ENCODE measurements around the gene RBBP9. TPM values are rescaled to one million over a fixed set of nuclear protein-coding genes. Genes with fewer than 3 reads are reported as not detected.
"Not testable (repeated sequence)": the region's sequence is repeated elsewhere in the genome, so short reads cannot be mapped to it uniquely, and the experiment has no call there.

RBBP9 gene
- total RNA-seq, 1 donor from 2014 or later: 14.2 TPM

GRCh38 chr20:18506744-18507143 is 9.7 kb upstream of the RBBP9 start:
- peaks cover 26% of the 10 kb centered on the region for H3K4me1 Mint-ChIP-seq (ENCODE audit: low read depth)
- H3K27me3 Mint-ChIP-seq (ENCODE audit: low read depth): peaks cover 2% of the 10 kb centered on the region
- TF ChIP-seq CTCF (IDR thresholded peaks at IDR 0.05): no peak
- H3K36me3 Mint-ChIP-seq (ENCODE audit: low read depth): peaks cover 9% of the 10 kb centered on the region
- H3K9me3 Mint-ChIP-seq (ENCODE audit: low read depth): no peaks in the 10 kb centered on the region
- H3K27ac Mint-ChIP-seq (ENCODE audit: unreplicated experiment): peak overlapping the region; percentile 100
- H3K4me3 Mint-ChIP-seq (ENCODE audit: unreplicated experiment): peak overlapping the region; percentile 100
- no peak for DNase-seq (ENCODE audit: low spot score)

GRCh38 chr20:18504479-18505060 is 7.5 kb upstream of the RBBP9 start:
- no peak overlapping the region for H3K4me3 Mint-ChIP-seq (ENCODE audit: unreplicated experiment)
- peaks cover 2% of the 10 kb centered on the region for H3K27me3 Mint-ChIP-seq (ENCODE audit: low read depth)
- TF ChIP-seq CTCF (IDR thresholded peaks at IDR 0.05): no peak
- peaks cover 23% of the 10 kb centered on the region for H3K4me1 Mint-ChIP-seq (ENCODE audit: low read depth)
- H3K36me3 Mint-ChIP-seq (ENCODE audit: low read depth): peaks cover 1% of the 10 kb centered on the region
- H3K27ac Mint-ChIP-seq (ENCODE audit: unreplicated experiment): no peak overlapping the region
- no peak for DNase-seq (ENCODE audit: low spot score)
- no peaks in the 10 kb centered on the region for H3K9me3 Mint-ChIP-seq (ENCODE audit: low read depth)

- H3K4me1 Mint-ChIP-seq (ENCODE audit: low read depth); H3K36me3 Mint-ChIP-seq (ENCODE audit: low read depth); H3K9me3 Mint-ChIP-seq (ENCODE audit: low read depth); H3K27me3 Mint-ChIP-seq (ENCODE audit: low read depth); H3K4me3 Mint-ChIP-seq (ENCODE audit: unreplicated experiment); H3K27ac Mint-ChIP-seq (ENCODE audit: unreplicated experiment); DNase-seq (ENCODE audit: low spot score): not testable (repeated sequence)
Observed at GRCh38 chr20:18501672-18502071, 4.6 kb upstream of the RBBP9 start.

GRCh38 chr20:18497603-18498002 is 578 bp upstream of the RBBP9 start:
- TF ChIP-seq CTCF (IDR thresholded peaks at IDR 0.05): no peak
- Mint-ChIP-seq H3K27me3 (ENCODE audit: low read depth) (peaks cover 2% of the 10 kb centered on the region), H3K27ac (ENCODE audit: unreplicated experiment) (peak overlapping the region; percentile 90)

GRCh38 chr20:18496042-18496441 is 983 bp downstream of the RBBP9 start:
- H3K4me3 Mint-ChIP-seq (ENCODE audit: unreplicated experiment): peak overlapping the region; percentile 99
- H3K9me3 Mint-ChIP-seq (ENCODE audit: low read depth): no peaks in the 10 kb centered on the region
- peaks cover 14% of the 10 kb centered on the region for H3K4me1 Mint-ChIP-seq (ENCODE audit: low read depth)
- H3K36me3 Mint-ChIP-seq (ENCODE audit: low read depth): peaks cover 2% of the 10 kb centered on the region
- TF ChIP-seq CTCF (IDR thresholded peaks at IDR 0.05): no peak
- H3K27ac Mint-ChIP-seq (ENCODE audit: unreplicated experiment): peak overlapping the region; percentile 8
- DNase-seq (ENCODE audit: low spot score): no peak
- no peaks in the 10 kb centered on the region for H3K27me3 Mint-ChIP-seq (ENCODE audit: low read depth)

More at GRCh38 chr20:18497603-18498002, 578 bp upstream of the RBBP9 start:
- H3K4me3 Mint-ChIP-seq (ENCODE audit: unreplicated experiment): no peak overlapping the region
- H3K9me3 Mint-ChIP-seq (ENCODE audit: low read depth): no peaks in the 10 kb centered on the region
- no peaks in the 10 kb centered on the region for H3K36me3 Mint-ChIP-seq (ENCODE audit: low read depth)
- DNase-seq (ENCODE audit: low spot score): no peak
- peaks cover 14% of the 10 kb centered on the region for H3K4me1 Mint-ChIP-seq (ENCODE audit: low read depth)

- Mint-ChIP-seq H3K27ac (ENCODE audit: unreplicated experiment) (no peak overlapping the region), H3K4me1 (ENCODE audit: low read depth) (no peaks in the 10 kb centered on the region), H3K4me3 (ENCODE audit: unreplicated experiment) (no peak overlapping the region), H3K9me3 (ENCODE audit: low read depth) (no peaks in the 10 kb centered on the region), H3K27me3 (ENCODE audit: low read depth) (no peaks in the 10 kb centered on the region), H3K36me3 (ENCODE audit: low read depth) (peaks cover 13% of the 10 kb centered on the region)
- DNase-seq (ENCODE audit: low spot score): no peak
- no peak for TF ChIP-seq CTCF (IDR thresholded peaks at IDR 0.05)
Observed at GRCh38 chr20:18488301-18488700, 8.7 kb downstream of the RBBP9 start.

All from chondrocyte (in vitro differentiated cells).